ENCODE measurements around the gene LCN6.

DNA sequence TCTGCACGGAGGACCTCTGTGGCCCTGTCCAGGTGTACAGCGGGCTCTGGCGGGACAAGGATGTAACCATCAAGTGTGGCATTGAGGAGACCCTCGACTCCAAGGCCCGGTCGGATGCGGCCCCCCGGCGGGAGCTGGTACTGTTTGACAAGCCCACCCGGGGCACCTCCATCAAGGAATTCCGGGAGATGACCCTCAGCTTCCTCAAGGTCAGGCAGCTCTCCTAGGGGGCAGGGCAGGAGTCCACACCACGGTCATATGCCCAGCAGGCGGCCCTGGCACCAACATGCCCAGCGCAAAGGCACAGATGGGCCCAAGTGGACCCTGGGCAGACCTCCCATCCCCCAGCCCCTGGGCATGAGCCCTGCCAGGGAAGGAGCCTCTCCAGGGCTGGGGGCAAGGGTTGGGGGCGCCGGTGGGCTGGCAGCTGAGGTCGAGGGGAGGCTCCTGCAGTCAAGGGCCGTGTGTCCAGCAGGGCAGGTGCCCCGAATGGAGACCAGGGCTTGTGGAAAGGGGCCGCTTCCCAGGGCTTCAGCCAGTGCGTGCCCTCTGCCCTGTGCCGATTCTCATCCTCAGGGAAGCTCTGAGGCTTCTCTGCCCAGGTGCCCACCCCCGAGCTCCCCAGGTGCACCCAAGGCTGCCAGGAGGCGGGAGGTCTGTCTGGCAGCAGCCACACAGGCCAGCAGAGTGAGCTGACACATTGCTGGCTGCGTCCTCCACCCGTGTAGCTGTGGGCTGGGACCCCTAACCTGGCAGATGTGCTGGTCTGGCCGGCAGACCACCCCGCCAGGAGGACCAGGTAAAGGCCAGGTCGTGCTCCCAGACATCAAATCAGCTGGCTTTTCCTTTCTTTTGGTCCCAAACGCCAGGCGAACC lies 26.0 kb downstream of the LCN6 start:
- TF ChIP-seq POLR2AphosphoS5 (IDR thresholded peaks at IDR 0.05; ENCODE audit: low read depth, low read length) (peak; percentile 37; the same call in 1 of the 2 replicates), ZNF274 (CRISPR knock-in tag; IDR thresholded peaks at IDR 0.05) (no peak), NR2C2 (CRISPR knock-in tag; IDR thresholded peaks at IDR 0.05; ENCODE audit: borderline replicate concordance) (no peak), GATAD1 (CRISPR knock-in tag; IDR thresholded peaks at IDR 0.05) (no peak), HNRNPK (IDR thresholded peaks at IDR 0.05; ENCODE audit: low read depth, low read length, poor library complexity, severe bottlenecking) (no peak), CTCF (CRISPR knock-in tag; IDR thresholded peaks at IDR 0.05) (no peak)
- TF ChIP-seq, protein P1, sequence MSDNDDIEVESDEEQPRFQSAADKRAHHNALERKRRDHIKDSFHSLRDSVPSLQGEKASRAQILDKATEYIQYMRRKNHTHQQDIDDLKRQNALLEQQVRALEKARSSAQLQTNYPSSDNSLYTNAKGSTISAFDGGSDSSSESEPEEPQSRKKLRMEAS (IDR thresholded peaks at IDR 0.05): no peak
